Epithelial cell of proximal tubule (primary cell): ENCODE data around the gene NBAS. TPM values are rescaled to one million over a fixed set of nuclear protein-coding genes. Genes with fewer than 3 reads are reported as not detected.

Experiments
- DNase-seq: peaks from one replicate; pipeline ENCODE4 v3.0.0-alpha.2; 2011; ENCODE audit warnings: low read depth
- H3K4me3 ChIP-seq: 2 replicates; pipeline ENCODE4 v1.5.1; 2011; ENCODE audit warnings: low read depth, mild to moderate bottlenecking, low read length
- total RNA-seq: library from RNA; depleted of rRNA; stranded (reverse); fragments of >200 nt; gene quantifications from 2 replicates; pipeline ENCODE4 v1.2.3, GENCODE V29; 2015
- TF ChIP-seq, protein P1 (sequence below): conservative IDR thresholded peaks from 2 replicates; pipeline ENCODE4 v1.5.1; 2012; ENCODE audit warnings: low read depth, mild to moderate bottlenecking, low read length

Gene NBAS
- total RNA-seq, 1 donor from 2014 or later = 48.4 TPM

DNA sequence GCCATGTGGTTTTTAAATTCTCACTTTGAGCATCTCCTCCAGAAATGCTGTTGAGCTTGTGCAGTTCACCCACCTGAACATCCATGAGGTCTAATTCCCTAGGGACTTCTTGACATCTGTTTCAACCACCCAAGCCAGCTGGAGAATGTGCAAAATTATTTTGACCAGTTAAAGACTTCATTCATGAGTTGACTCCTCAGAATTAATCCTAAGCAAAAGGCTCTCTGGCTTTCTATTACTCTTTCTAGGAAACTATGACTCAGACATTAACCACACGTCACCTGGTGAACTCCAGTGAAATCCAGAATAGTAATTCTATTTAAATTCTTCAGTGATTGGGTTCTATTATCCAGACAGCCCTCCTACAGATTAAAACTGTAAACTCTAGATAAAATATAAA lies 247.5 kb downstream of the NBAS start:
- DNase-seq = peak; percentile 31
- TF ChIP-seq, protein P1, sequence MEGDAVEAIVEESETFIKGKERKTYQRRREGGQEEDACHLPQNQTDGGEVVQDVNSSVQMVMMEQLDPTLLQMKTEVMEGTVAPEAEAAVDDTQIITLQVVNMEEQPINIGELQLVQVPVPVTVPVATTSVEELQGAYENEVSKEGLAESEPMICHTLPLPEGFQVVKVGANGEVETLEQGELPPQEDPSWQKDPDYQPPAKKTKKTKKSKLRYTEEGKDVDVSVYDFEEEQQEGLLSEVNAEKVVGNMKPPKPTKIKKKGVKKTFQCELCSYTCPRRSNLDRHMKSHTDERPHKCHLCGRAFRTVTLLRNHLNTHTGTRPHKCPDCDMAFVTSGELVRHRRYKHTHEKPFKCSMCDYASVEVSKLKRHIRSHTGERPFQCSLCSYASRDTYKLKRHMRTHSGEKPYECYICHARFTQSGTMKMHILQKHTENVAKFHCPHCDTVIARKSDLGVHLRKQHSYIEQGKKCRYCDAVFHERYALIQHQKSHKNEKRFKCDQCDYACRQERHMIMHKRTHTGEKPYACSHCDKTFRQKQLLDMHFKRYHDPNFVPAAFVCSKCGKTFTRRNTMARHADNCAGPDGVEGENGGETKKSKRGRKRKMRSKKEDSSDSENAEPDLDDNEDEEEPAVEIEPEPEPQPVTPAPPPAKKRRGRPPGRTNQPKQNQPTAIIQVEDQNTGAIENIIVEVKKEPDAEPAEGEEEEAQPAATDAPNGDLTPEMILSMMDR = no peak
- H3K4me3 ChIP-seq = no peak overlapping the region

DNA sequence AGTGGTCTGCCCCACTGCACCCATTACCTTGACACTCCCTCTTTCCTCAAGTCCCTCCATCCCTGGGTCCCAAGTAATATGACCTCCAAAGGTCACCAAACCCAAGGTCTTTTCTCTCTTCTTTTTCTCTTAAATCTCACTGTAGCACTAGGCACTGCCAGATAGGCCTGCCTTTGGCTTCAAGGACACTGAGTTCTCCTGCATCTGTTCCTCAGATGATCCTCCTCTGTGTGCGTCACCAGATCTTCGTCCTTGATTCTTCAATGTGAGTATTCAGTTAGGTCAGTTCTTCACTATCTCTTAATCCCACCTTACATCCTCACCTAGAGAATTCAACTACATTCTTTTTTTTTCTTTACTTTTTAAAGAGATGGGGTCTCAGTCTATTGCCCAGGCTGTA lies 249.2 kb downstream of the NBAS start:
- TF ChIP-seq, protein P1 = no peak
- no peak for DNase-seq
- no peak overlapping the region for H3K4me3 ChIP-seq

DNA sequence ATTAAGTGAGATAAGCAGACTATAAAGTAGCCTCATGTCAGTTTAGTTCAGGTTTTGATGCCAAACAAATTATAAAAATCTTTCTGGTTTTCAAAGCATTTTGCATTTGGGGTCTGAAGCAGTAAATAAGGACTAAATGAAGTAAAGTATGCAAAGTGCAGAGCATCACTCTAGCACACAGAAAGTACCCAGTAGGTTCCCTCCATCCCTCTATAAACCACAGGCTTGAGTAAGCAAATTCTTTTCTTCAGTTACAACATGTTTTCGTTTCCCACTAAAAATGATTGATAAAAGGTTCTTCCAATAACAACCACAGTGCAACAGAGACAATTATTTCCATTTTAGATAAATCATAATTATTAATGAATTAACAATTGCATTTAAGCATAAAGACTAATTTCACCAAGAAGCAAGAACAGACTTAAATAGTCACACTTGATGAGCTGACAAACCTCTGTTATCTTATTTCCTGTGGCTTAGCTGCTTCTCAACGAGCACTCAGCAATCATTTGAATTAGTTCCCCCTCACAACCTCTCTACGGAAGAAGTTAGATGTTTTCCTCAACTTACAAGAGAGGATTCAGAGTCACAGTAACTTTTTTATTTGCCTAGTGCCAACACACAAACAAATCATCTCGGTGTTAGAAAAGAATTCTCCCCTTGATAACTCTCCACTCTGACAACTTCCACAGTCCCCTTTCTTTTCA lies 249.8 kb downstream of the NBAS start:
- H3K4me3 ChIP-seq = no peak overlapping the region
- no peak for DNase-seq
- TF ChIP-seq, protein P1 = no peak

DNA sequence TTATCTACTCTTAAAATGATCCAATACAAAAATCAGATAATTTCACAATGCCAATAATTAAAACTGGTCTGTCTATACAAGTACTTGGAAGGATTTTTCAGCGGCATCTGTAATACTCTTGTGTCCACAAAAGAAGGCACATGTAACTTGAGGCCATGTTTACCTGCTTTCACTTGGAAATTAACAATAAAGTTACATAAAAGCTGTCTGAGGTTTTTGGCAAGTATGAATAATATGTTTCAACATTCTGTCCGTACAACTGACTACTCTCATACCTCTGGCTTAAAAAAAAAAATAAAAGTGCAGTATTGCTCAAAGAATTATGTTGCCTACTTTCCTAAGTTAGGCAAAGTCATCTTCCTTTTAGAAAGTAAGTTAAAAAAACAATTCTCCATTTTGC lies 253.6 kb downstream of the NBAS start:
- DNase-seq = no peak
- TF ChIP-seq, protein P1 = no peak
- no peak overlapping the region for H3K4me3 ChIP-seq

DNA sequence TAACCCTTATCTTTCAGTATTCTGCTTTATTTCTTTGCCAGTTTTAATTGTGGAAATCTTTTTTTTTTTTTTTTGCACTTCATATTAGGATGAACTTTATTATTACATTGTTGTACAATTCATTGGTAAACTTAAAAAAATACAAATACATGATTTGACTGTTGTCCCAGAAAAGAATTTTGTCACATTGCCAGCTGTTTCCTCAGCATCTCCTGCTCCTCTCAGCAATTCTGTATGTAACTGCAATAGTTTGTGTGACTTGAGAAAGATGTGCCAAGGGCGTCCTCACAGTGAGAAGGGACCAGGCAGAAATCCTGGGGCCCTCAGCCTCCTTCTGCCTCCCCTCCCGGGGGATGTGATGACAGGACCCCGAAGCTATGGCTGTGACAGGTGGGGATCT lies 254.4 kb downstream of the NBAS start:
- no peak for DNase-seq
- H3K4me3 ChIP-seq = no peak overlapping the region
- TF ChIP-seq, protein P1 = no peak

DNA sequence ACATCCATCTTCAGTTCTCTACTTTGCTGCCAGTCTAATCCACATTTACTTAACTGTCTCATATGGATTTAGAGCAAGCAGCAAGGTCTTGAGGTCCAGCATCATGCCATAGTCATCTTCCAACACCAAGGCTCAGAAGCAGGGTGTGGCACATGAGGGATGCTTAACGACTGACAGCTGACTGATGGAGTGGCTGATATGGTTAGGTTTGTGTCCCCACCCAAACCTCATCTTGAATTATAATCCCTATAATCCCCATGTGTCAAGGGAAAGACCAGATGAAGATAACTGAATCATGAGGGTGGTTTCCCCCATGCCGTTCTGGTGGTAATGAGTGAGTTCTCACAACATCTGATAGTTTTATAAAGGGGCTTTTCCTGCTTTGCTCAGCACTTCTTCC lies 257.3 kb downstream of the NBAS start:
- H3K4me3 ChIP-seq = no peak overlapping the region
- TF ChIP-seq, protein P1 = no peak
- no peak for DNase-seq

GRCh38 chr2:15302154-15302553 lies 259.0 kb downstream of the NBAS start:
- TF ChIP-seq, protein P1 = no peak
- no peak overlapping the region for H3K4me3 ChIP-seq
- no peak for DNase-seq
